Measurements from ENCODE around the gene SUGT1.

DNA sequence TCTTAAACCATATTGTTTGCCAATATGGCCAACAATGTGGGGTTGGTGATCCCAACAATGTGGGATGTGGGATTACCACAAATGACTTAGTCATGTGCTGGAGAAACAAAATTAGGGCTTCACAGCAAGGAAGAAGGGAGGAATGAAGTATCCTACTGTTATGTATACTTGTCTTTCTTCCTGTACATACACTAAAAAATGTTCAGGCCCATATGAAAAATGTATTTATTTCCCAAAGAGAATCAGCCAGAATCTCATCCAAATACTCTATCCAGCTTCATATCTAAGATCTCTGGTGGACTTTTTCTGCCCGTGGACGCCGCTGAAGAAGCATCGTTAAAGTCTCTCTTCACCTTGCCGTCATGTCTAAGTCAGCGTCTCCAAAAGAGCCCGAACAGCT lies 10.5 kb upstream of the SUGT1 start, which contains the start of gene HNRNPA1L2:
- TF ChIP-seq, protein P1, sequence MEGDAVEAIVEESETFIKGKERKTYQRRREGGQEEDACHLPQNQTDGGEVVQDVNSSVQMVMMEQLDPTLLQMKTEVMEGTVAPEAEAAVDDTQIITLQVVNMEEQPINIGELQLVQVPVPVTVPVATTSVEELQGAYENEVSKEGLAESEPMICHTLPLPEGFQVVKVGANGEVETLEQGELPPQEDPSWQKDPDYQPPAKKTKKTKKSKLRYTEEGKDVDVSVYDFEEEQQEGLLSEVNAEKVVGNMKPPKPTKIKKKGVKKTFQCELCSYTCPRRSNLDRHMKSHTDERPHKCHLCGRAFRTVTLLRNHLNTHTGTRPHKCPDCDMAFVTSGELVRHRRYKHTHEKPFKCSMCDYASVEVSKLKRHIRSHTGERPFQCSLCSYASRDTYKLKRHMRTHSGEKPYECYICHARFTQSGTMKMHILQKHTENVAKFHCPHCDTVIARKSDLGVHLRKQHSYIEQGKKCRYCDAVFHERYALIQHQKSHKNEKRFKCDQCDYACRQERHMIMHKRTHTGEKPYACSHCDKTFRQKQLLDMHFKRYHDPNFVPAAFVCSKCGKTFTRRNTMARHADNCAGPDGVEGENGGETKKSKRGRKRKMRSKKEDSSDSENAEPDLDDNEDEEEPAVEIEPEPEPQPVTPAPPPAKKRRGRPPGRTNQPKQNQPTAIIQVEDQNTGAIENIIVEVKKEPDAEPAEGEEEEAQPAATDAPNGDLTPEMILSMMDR (conservative IDR thresholded peaks at IDR 0.05; ENCODE audit: low read length): no peak
- no peak for TF ChIP-seq EZH2phosphoT487 (IDR thresholded peaks at IDR 0.05; ENCODE audit: borderline replicate concordance, low read depth, low read length)

Measured in OCI-LY7 (cell line).